Natural killer cell treated with Interleukin-12 subunit alpha and Interleukin-12 subunit beta and Interleukin-15 and Interleukin-18, amount 100 ng/mL, for 72 hours (primary cell): Measurements from ENCODE around the gene CD79A. TPM values are rescaled to one million over a fixed set of nuclear protein-coding genes. Genes with fewer than 3 reads are reported as not detected.
"Not testable (repeated sequence)": the region's sequence is repeated elsewhere in the genome, so short reads cannot be mapped to it uniquely, and the experiment has no call there.

Experiments used
- ATAC-seq, 2 donors: fragments of 150-1000 bp; cut with Tn5 transposase in 1 of 2; sonication (Bioruptor Pico), chemical (Tn5 transposase) in 1 of 2; 2 replicates each; pipeline ENCODE4 v1.10.0; 2021
- DNase-seq: peaks from one replicate; pipeline ENCODE4 v3.0.0; 2022; ENCODE audit warnings: low spot score
- H3K27ac Mint-ChIP-seq, 2 donors: 1 replicate in 1 of 2; 2 replicates in 1 of 2; pipeline ENCODE4 v1.8.0; 2022; ENCODE audit warnings: mixed read lengths in 2 of 2, mild to moderate bottlenecking in 1 of 2, moderate library complexity in 1 of 2
- H3K27me3 Mint-ChIP-seq, 2 donors: 1 replicate in 1 of 2; 2 replicates in 1 of 2; pipeline ENCODE4 v1.8.0; 2022; ENCODE audit warnings: mixed read lengths in 2 of 2
- H3K36me3 Mint-ChIP-seq: one replicate; pipeline ENCODE4 v1.8.0; 2022; ENCODE audit warnings: mixed read lengths
- H3K4me1 Mint-ChIP-seq, 2 donors: 1 replicate in 1 of 2; 2 replicates in 1 of 2; pipeline ENCODE4 v1.8.0; 2022; ENCODE audit warnings: low read depth in 2 of 2, mixed read lengths in 2 of 2, mild to moderate bottlenecking in 1 of 2
- H3K4me3 Mint-ChIP-seq: one replicate; pipeline ENCODE4 v1.8.0; 2022; ENCODE audit warnings: mixed read lengths
- H3K9me3 Mint-ChIP-seq: 2 replicates; pipeline ENCODE4 v1.8.0; 2022; ENCODE audit warnings: mixed read lengths
- total RNA-seq, 2 donors: library from RNA; stranded (reverse); gene quantifications; one replicate each; pipeline ENCODE4 v1.2.3, GENCODE V29; 2022

The CD79A gene
- total RNA-seq, 2 donors from 2014 or later, result 0.93 to 1.8 TPM

DNA sequence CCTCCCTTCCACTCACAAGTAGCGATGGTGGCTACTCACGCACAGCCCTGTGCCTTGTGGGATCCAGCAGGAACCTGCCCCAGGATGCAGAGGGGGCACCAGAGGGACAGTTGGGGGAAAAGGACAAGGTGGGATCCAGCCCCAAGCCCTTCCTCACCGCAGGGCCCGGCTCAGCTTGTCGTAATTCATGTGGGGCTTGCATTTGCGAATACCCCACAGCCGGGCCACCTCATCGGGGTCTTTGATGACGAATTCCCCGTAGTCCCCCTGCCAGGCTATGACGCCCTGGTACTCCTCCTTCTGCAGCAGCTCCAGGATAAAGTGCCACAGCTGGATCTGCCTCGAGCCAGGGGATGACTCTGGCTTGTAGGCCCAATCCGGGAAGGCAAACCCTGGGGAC, 32.6 kb downstream of the CD79A start:
- peaks cover 6% of the 10 kb centered on the region for H3K36me3 Mint-ChIP-seq
- peaks cover 12% of the 10 kb centered on the region in 2 donors for H3K27me3 Mint-ChIP-seq
- DNase-seq (no peak), ATAC-seq (no peak)
- peaks cover 30 to 43% of the 10 kb centered on the region in 2 donors for H3K4me1 Mint-ChIP-seq
- no peaks in the 10 kb centered on the region for H3K9me3 Mint-ChIP-seq
- no peak overlapping the region for H3K4me3 Mint-ChIP-seq
- no peak overlapping the region for H3K27ac Mint-ChIP-seq

DNA sequence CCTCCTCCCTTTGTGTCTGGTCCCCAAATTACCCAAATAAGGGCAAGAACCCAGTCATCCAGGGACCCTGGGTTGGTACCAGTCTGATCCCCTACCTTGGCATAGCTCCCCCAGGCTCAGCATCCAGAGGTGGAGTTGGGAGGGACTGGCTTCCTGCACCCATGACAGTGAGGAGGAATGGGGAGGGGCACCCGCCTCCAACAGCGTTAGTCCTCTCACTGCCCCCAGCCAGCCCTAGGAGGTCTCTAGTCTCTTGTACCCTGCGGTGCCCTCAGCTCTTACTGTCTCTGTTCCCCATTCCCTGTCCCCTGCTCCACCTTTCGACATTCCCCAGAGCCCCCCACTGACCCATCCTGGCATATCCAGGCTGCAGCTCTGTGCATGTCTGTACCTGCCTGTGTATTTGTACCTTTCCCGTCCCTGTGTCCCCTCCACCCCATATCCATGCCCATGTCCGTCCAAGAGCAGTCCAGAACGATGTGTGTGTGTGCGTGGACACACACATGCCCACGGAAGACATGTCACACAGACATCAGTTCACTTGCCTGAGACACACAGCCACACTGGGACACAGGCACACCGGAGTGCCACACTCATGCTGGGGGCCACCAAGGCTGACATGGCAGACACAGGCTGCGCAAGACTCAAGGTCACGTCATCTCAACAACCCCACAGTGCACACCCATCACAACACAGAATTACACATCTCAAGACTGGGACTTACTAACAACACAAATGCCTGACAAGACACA, 33.3 kb downstream of the CD79A start:
- Mint-ChIP-seq H3K9me3 (no peaks in the 10 kb centered on the region), H3K36me3 (peaks cover 6% of the 10 kb centered on the region), H3K4me3 (no peak overlapping the region), H3K27me3 (peaks cover 12% of the 10 kb centered on the region in 2 donors), H3K4me1 (peaks cover 30 to 42% of the 10 kb centered on the region in 2 donors), H3K27ac (peak overlapping the region; percentile 2 to 6)
- ATAC-seq, result peak in 1 of 2 donors; percentile 5
- DNase-seq, result no peak

DNA sequence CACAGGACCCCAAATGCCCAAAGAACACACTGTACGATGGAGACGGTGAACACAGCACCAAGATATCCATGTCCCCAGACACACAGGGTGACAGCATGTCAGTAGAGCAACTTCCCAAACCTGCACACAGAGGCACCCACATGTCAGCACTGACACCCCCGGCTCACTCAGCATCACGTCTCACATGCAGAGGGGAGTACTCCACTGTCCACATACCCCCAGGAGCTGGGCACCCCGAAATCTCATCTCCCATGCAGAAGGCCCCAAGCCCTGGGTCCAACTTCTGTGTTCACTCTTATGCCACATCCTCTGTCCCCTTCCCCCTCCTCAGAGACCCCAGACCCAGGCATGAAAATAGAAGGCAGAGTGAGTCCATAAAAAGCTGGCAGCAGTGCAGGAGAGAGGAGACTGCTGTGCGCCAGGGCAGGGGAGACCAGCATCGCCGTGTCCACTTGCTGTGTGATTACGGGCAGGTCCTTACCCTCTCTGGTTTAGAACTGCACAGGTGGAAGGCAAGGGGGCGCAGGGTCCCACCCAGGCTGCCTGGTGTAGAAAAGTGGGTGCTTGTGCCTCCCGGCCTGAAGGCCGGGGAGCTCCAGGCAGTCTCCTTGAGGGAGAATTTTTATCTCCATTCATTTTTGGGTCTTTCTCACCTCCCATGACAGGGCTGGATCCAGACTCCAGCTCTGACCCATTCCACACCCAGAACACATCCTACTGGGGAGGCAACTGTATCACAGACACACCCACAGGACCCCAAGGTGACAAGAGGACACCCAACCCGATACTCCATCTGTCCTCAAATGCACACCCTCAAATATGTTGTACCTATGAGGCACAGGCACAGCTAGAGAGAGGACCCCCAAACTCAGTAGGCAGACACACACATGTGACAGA, 34.2 kb downstream of the CD79A start:
- no peak for DNase-seq
- peaks cover 12% of the 10 kb centered on the region in 2 donors for H3K27me3 Mint-ChIP-seq
- ATAC-seq, result no peak
- peaks cover 30 to 37% of the 10 kb centered on the region in 2 donors for H3K4me1 Mint-ChIP-seq
- peaks cover 6% of the 10 kb centered on the region for H3K36me3 Mint-ChIP-seq
- H3K27ac Mint-ChIP-seq, result peak overlapping the region; percentile 2 to 6
- H3K9me3 Mint-ChIP-seq, result no peaks in the 10 kb centered on the region
- no peak overlapping the region for H3K4me3 Mint-ChIP-seq

DNA sequence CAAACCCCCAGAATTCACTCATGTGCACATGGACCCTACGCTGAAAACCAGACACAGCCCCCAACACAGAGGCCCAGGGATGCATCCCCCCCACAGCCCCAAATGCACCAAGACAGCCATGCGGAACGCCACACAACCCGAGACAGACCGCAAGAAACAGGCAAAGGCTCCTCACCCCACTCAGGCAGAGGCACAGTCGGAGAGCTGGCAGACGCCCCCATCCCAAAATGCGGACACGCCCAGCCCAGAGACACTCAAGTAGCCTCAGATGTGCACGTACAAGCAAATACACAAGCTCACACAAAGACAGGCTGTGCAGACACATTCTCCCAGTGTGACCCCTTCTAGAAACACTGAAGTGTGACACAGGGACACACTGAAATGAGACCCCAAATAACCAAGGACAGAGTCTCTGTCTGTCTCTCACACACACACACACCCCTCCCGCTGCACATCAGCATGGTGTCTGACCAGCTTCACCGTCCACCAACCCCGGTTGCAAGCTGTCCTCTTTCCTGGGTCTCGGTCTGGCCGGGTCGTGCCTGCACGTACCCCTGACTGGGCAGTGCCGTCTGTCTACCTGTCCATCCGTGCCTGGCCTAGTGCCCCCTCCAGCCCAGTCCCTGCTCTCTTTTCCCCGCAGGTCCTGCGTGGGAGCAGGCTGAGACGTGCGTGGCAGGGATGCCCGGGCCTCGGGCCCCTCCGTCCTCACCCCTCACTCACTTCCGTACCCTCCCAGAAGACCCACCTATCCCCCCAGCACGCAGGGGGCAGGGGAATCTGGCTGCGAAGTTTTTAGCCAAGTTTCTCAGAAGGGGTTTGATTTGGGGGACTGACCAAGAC, 35.0 kb downstream of the CD79A start:
- Mint-ChIP-seq H3K9me3 (no peaks in the 10 kb centered on the region), H3K27me3 (peaks cover 12% of the 10 kb centered on the region in 2 donors), H3K4me1 (peaks cover 25 to 32% of the 10 kb centered on the region in 2 donors), H3K27ac (peak overlapping the region in 1 of 2 donors; percentile 6), H3K36me3 (no peaks in the 10 kb centered on the region), H3K4me3 (peak overlapping the region; percentile 10)
- no peak for DNase-seq
- peak in 1 of 2 donors; percentile 1 for ATAC-seq

- H3K27ac Mint-ChIP-seq, result no peak overlapping the region
- DNase-seq, result no peak
These were observed 35.9 kb downstream of the CD79A start for GRCh38 chr19:41912899-41913537.

GRCh38 chr19:41913538-41914423, 36.7 kb downstream of the CD79A start:
- DNase-seq (no peak), ATAC-seq (no peak)
- H3K9me3 Mint-ChIP-seq, result no peaks in the 10 kb centered on the region
- H3K4me1 Mint-ChIP-seq, result peaks cover 25 to 29% of the 10 kb centered on the region in 2 donors
- peaks cover 12% of the 10 kb centered on the region in 2 donors for H3K27me3 Mint-ChIP-seq
- peak overlapping the region; percentile 5 for H3K4me3 Mint-ChIP-seq
- H3K36me3 Mint-ChIP-seq, result no peaks in the 10 kb centered on the region
- H3K27ac Mint-ChIP-seq, result no peak overlapping the region

More at GRCh38 chr19:41912899-41913537, 35.9 kb downstream of the CD79A start:
- Mint-ChIP-seq H3K27me3 (peaks cover 12% of the 10 kb centered on the region in 2 donors), H3K4me1 (peaks cover 25 to 30% of the 10 kb centered on the region in 2 donors), H3K9me3 (no peaks in the 10 kb centered on the region), H3K36me3 (no peaks in the 10 kb centered on the region), H3K4me3 (peak overlapping the region; percentile 10)
- peak; percentile 27 to 58 for ATAC-seq

DNA sequence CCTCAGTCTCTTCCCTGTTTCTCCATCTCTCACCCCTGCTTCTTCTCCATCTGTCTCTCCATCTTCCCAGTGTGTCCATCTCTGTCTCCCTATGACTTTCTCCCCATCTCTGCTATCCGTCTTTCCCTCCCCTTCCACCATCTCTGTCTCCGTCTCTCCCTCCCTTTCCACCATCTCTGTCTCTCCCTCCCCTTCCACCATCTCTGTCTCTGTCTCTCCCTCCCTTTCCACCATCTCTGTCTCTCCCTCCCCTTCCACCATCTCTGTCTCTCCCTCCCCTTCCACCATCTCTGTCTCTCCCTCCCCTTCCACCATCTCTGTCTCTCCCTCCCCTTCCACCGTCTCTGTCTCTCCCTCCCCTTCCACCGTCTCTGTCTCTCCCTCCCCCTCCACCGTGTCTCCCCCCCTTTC, 37.4 kb downstream of the CD79A start:
- ATAC-seq, H3K9me3 Mint-ChIP-seq, DNase-seq, H3K27ac Mint-ChIP-seq, H3K36me3 Mint-ChIP-seq: not testable (repeated sequence)
- peaks cover 12% of the 10 kb centered on the region in 2 donors for H3K27me3 Mint-ChIP-seq
- peak overlapping the region; percentile 5 for H3K4me3 Mint-ChIP-seq
- H3K4me1 Mint-ChIP-seq, result peaks cover 24 to 25% of the 10 kb centered on the region in 2 donors

GRCh38 chr19:41915021-41915775, 38.1 kb downstream of the CD79A start:
- Mint-ChIP-seq H3K27me3 (peaks cover 12% of the 10 kb centered on the region in 2 donors), H3K4me1 (peaks cover 24 to 25% of the 10 kb centered on the region in 2 donors), H3K36me3 (no peaks in the 10 kb centered on the region), H3K4me3 (no peak overlapping the region), H3K9me3 (no peaks in the 10 kb centered on the region), H3K27ac (no peak overlapping the region)
- ATAC-seq, result no peak
- no peak for DNase-seq

DNA sequence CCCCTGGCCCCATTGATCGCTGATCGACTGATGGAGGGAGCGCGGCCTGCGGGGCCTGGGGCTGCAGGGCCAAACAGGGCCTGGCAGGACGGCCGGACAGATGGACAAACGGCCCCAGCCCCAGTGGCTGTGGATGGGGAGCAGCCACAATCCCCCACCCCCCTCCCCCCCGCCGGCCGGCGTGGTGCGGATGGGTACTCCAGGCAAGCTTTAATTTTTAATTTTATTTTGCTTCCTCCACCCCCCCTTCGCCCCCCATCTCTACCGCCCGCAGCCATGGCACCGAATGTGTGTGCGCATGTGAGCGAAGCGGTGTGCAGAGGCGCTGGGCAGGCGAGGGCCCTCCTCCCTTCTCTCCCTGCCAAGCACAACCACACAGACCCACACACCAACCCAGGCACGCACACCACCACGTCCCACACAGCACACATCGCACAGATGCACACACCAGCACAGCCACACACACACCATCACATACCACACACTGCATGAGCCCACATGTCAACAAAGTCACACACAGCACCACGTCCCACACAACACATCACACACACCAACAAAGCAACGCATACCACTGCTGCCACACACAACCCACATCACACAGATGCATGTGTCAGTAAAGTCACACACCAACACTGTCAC, 38.8 kb downstream of the CD79A start:
- H3K36me3 Mint-ChIP-seq, result no peaks in the 10 kb centered on the region
- ATAC-seq (no peak), DNase-seq (no peak)
- H3K9me3 Mint-ChIP-seq, result no peaks in the 10 kb centered on the region
- peaks cover 18% of the 10 kb centered on the region in 2 donors for H3K4me1 Mint-ChIP-seq
- peaks cover 12% of the 10 kb centered on the region in 2 donors for H3K27me3 Mint-ChIP-seq
- no peak overlapping the region for H3K4me3 Mint-ChIP-seq
- no peak overlapping the region for H3K27ac Mint-ChIP-seq

DNA sequence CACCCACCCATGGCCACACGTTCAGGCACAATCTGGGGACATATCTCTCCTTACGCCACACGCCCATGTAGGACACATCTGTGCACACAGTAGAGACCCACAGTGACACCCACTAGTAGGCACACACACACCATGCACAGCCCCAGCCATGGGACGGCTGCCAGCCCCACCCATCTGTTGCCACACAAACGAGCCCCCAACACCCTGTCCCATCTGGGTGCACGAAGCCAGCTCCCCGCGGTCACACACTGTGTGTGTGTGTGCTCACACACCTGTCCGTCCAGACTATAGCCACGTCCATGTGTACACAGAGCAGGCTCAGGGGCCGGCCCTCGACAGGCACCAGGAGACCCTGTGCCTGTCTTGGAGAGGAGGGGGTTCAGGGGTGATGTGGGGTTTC, 40.6 kb downstream of the CD79A start:
- H3K27ac Mint-ChIP-seq, result no peak overlapping the region
- DNase-seq, result no peak
- peak in 1 of 2 donors; percentile 7 for ATAC-seq
- peaks cover 14 to 19% of the 10 kb centered on the region in 2 donors for H3K4me1 Mint-ChIP-seq
- H3K36me3 Mint-ChIP-seq, result no peaks in the 10 kb centered on the region
- H3K27me3 Mint-ChIP-seq, result peaks cover 14 to 17% of the 10 kb centered on the region in 2 donors
- no peaks in the 10 kb centered on the region for H3K9me3 Mint-ChIP-seq
- H3K4me3 Mint-ChIP-seq, result no peak overlapping the region

DNA sequence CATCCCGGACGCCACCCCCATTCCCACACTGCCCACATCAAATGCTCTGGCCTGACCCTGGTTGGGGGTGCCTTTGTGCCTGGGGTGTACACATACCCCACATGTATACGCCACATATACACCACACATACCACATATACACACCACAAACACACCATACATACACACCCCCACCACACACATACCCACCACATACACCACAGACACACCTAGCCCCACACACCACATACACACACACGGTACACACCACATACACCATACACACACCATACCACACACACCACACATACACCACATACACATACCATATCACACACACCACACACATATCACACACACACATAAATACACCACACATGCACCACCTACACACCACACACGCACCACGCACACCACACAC, 41.0 kb downstream of the CD79A start:
- ATAC-seq (peak; percentile 1 to 5), DNase-seq (no peak)
- Mint-ChIP-seq H3K27ac (no peak overlapping the region), H3K9me3 (no peaks in the 10 kb centered on the region), H3K4me3 (no peak overlapping the region), H3K36me3 (no peaks in the 10 kb centered on the region), H3K4me1 (peaks cover 16 to 21% of the 10 kb centered on the region in 2 donors), H3K27me3 (peaks cover 16 to 21% of the 10 kb centered on the region in 2 donors)
